Myometrial cell (primary cell): ENCODE measurements around the gene AXIN2. TPM values are rescaled to one million over a fixed set of nuclear protein-coding genes. Genes with fewer than 3 reads are reported as not detected.

Experiments used
- total RNA-seq: library from RNA; depleted of rRNA; stranded (reverse); fragments of >200 nt; gene quantifications from 2 replicates; pipeline ENCODE4 v1.2.3, GENCODE V29; 2015

Gene AXIN2, protein sequence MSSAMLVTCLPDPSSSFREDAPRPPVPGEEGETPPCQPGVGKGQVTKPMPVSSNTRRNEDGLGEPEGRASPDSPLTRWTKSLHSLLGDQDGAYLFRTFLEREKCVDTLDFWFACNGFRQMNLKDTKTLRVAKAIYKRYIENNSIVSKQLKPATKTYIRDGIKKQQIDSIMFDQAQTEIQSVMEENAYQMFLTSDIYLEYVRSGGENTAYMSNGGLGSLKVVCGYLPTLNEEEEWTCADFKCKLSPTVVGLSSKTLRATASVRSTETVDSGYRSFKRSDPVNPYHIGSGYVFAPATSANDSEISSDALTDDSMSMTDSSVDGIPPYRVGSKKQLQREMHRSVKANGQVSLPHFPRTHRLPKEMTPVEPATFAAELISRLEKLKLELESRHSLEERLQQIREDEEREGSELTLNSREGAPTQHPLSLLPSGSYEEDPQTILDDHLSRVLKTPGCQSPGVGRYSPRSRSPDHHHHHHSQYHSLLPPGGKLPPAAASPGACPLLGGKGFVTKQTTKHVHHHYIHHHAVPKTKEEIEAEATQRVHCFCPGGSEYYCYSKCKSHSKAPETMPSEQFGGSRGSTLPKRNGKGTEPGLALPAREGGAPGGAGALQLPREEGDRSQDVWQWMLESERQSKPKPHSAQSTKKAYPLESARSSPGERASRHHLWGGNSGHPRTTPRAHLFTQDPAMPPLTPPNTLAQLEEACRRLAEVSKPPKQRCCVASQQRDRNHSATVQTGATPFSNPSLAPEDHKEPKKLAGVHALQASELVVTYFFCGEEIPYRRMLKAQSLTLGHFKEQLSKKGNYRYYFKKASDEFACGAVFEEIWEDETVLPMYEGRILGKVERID
- under 0.01 and 0.58 TPM in 2 replicates for total RNA-seq

DNA sequence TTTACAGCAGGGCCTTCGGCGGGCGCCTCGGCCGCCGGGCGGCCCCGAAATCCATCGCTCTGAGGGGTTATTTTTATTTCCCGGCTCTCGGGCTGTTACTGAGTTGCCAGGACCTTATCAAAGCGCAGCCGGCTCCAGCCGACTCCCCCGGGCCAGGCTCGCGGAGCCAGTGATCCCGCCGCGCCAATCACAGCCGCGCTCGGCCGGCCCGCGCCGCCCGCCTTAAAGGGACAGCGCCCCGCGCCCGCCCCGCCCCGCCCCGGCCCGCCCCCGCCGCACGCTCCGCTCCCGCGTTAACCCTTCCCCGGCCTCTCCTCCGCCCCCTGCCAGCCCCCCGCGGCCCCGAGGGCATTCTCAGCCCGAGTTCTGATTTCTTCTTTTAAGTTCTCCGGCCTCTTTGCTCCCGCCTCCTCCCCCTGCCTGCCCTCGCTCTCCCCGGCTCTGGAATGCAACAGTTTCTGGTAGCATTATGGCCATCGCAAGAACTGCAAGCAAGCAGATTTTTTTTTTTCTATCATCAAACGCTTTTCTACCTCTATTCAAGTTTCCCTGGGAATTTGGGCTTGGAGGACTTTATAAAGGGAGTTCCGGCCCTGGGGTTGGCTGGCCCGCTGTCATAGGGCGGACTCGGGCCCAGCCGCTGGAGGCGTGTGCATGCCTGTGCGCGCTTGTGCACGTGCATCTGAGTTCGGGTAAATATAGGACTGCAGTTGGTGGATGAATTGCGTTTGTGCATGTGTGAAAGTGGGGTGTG, at the start of gene AXIN2:
Gene AXIN2, minus strand, starts transcription at position 197 of the 754 bp plus-strand sequence. CDS start 3,028 bp downstream, outside the sequence.

